ENCODE data around the gene CYLD.

The CYLD gene

GRCh38 chr16:50810241-50810965 is 68.5 kb downstream of the CYLD start:
- DNase-seq (ENCODE audit: extremely low read depth, low read depth): no peak
- TF ChIP-seq CTCF (IDR thresholded peaks at IDR 0.05; ENCODE audit: low read depth, low read length): no peak

- TF ChIP-seq CTCF (IDR thresholded peaks at IDR 0.05; ENCODE audit: low read depth, low read length): no peak
- no peak for DNase-seq (ENCODE audit: extremely low read depth, low read depth)
Observed at GRCh38 chr16:50812046-50812445, 70.2 kb downstream of the CYLD start.

GRCh38 chr16:50812876-50813466 is 71.1 kb downstream of the CYLD start:
- DNase-seq (ENCODE audit: extremely low read depth, low read depth): no peak

GRCh38 chr16:50814052-50814451 is 72.2 kb downstream of the CYLD start:
- no peak for DNase-seq (ENCODE audit: extremely low read depth, low read depth)

More at GRCh38 chr16:50812876-50813466, 71.1 kb downstream of the CYLD start:
- no peak for TF ChIP-seq CTCF (IDR thresholded peaks at IDR 0.05; ENCODE audit: low read depth, low read length)

GRCh38 chr16:50814541-50814940 is 72.7 kb downstream of the CYLD start:
- no peak for TF ChIP-seq CTCF (IDR thresholded peaks at IDR 0.05; ENCODE audit: low read depth, low read length)
- DNase-seq (ENCODE audit: extremely low read depth, low read depth): no peak

More at GRCh38 chr16:50814052-50814451, 72.2 kb downstream of the CYLD start:
- no peak for TF ChIP-seq CTCF (IDR thresholded peaks at IDR 0.05; ENCODE audit: low read depth, low read length)

- no peak for DNase-seq (ENCODE audit: extremely low read depth, low read depth)
- no peak for TF ChIP-seq CTCF (IDR thresholded peaks at IDR 0.05; ENCODE audit: low read depth, low read length)
Observed at GRCh38 chr16:50815382-50815781, 73.5 kb downstream of the CYLD start.

GRCh38 chr16:50816901-50817555 is 75.1 kb downstream of the CYLD start:
- DNase-seq (ENCODE audit: extremely low read depth, low read depth): no peak
- no peak for TF ChIP-seq CTCF (IDR thresholded peaks at IDR 0.05; ENCODE audit: low read depth, low read length)
